SU-DHL-6 (cell line): ENCODE data around the gene DTNBP1.
"Not testable (repeated sequence)": the region's sequence is repeated elsewhere in the genome, so short reads cannot be mapped to it uniquely, and the experiment has no call there.

Experiments used
- H2AFZ ChIP-seq: fragments of 200-600 bp; sonication (generic); 2 replicates; pipeline ENCODE4 v1.6.1; 2014; ENCODE audit warnings: low read depth, mild to moderate bottlenecking, moderate library complexity, mixed read lengths, antibody characterized with exemption, low read length; ENCODE audit not compliant: severe bottlenecking
- H3F3A ChIP-seq: fragments of 200-600 bp; shearing (Covaris generic); 2 replicates; pipeline ENCODE4 v1.6.0; 2016; ENCODE audit warnings: antibody characterized with exemption, mild to moderate bottlenecking; ENCODE audit not compliant: insufficient read depth
- H3K27ac ChIP-seq: fragments of 200-600 bp; sonication (generic); 2 replicates; pipeline ENCODE4 v1.5.1; 2016; ENCODE audit warnings: low read depth, mild to moderate bottlenecking, low read length, moderate library complexity, mixed read lengths
- H3K27me3 ChIP-seq: fragments of 200-600 bp; sonication (generic), shearing (Covaris generic); 2 replicates; pipeline ENCODE4 v1.6.0; 2014; ENCODE audit warnings: mild to moderate bottlenecking, low read length
- H3K36me3 ChIP-seq: fragments of 200-600 bp; sonication (generic); 2 replicates; pipeline ENCODE4 v1.6.1; 2014; ENCODE audit warnings: mild to moderate bottlenecking, low read length, mixed read lengths
- H3K4me2 ChIP-seq: fragments of 300-600, 200-600 bp; shearing (Covaris generic), sonication (generic); 2 replicates; pipeline ENCODE4 v1.6.0; 2014; ENCODE audit warnings: low read length, low read depth, mild to moderate bottlenecking; ENCODE audit not compliant: poor library complexity, severe bottlenecking
- H3K4me3 ChIP-seq: fragments of 200-600 bp; sonication (generic); 2 replicates; pipeline ENCODE4 v1.5.1; 2014; ENCODE audit warnings: antibody characterized with exemption, low read length, mild to moderate bottlenecking, mixed read lengths; ENCODE audit not compliant: insufficient read depth, poor library complexity, severe bottlenecking
- H3K79me2 ChIP-seq: fragments of 200-600 bp; sonication (generic); 2 replicates; pipeline ENCODE4 v1.6.1; 2014; ENCODE audit warnings: mild to moderate bottlenecking, low read length, moderate library complexity; ENCODE audit not compliant: insufficient read depth
- H3K9ac ChIP-seq: fragments of 200-600 bp; sonication (generic); 2 replicates; pipeline ENCODE4 v1.7.0; 2014; ENCODE audit warnings: mild to moderate bottlenecking, low read length
- H3K9me2 ChIP-seq: fragments of 200-600 bp; sonication (generic); replicated peaks from 2 replicates; pipeline ENCODE4 v1.6.1; 2014; ENCODE audit warnings: low read length; ENCODE audit not compliant: insufficient read depth
- H3K9me3 ChIP-seq: fragments of 200-600 bp; sonication (generic); 2 replicates; pipeline ENCODE4 v1.6.1; 2014; ENCODE audit warnings: low read length, mixed read lengths; ENCODE audit not compliant: insufficient read depth
- H4K20me1 ChIP-seq: fragments of 200-600 bp; sonication (generic); 2 replicates; pipeline ENCODE4 v1.6.1; 2014; ENCODE audit warnings: low read depth, mild to moderate bottlenecking, antibody characterized with exemption, low read length, moderate library complexity, mixed read lengths
- CTCF ChIP-seq: fragments of 200-600 bp; sonication (generic); IDR thresholded peaks from one replicate; pipeline ENCODE4 v1.5.1; 2017; ENCODE audit warnings: antibody characterized with exemption, mild to moderate bottlenecking, low read length, moderate library complexity; ENCODE audit not compliant: insufficient read depth, poor library complexity, severe bottlenecking
- EZH2phosphoT487 ChIP-seq: fragments of 200-600 bp; sonication (generic), shearing (Covaris generic); conservative IDR thresholded peaks from 2 replicates; pipeline ENCODE4 v1.6.1; 2018; ENCODE audit warnings: mild to moderate bottlenecking, antibody characterized with exemption, low read length, moderate library complexity, mixed read lengths

Gene DTNBP1

GRCh38 chr6:15656145-15656544 is 6.7 kb downstream of the DTNBP1 start:
- peak overlapping the region; percentile 94 for H3K4me2 ChIP-seq
- H3K4me3 ChIP-seq = no peak overlapping the region
- H3K9me2 ChIP-seq = no peaks in the 10 kb centered on the region
- no peak overlapping the region for H3K27ac ChIP-seq
- peaks cover 37% of the 10 kb centered on the region for H3F3A ChIP-seq
- peaks cover 53% of the 10 kb centered on the region for H4K20me1 ChIP-seq
- peaks cover 100% of the 10 kb centered on the region for H3K79me2 ChIP-seq
- H3K9ac ChIP-seq = no peak overlapping the region
- H2AFZ ChIP-seq = no peak overlapping the region
- H3K27me3 ChIP-seq = no peaks in the 10 kb centered on the region
- H3K36me3 ChIP-seq = peaks cover 20% of the 10 kb centered on the region
- TF ChIP-seq CTCF (no peak), EZH2phosphoT487 (no peak)
- H3K9me3 ChIP-seq = no peaks in the 10 kb centered on the region

GRCh38 chr6:15654250-15654649 is 8.6 kb downstream of the DTNBP1 start:
- no peak overlapping the region for H3K4me3 ChIP-seq
- H3K9ac ChIP-seq = no peak overlapping the region
- H3K9me3 ChIP-seq = no peaks in the 10 kb centered on the region
- H3K79me2 ChIP-seq = peaks cover 91% of the 10 kb centered on the region
- peaks cover 29% of the 10 kb centered on the region for H3K36me3 ChIP-seq
- H3K27me3 ChIP-seq = no peaks in the 10 kb centered on the region
- TF ChIP-seq EZH2phosphoT487 (no peak), CTCF (no peak)
- H2AFZ ChIP-seq = no peak overlapping the region
- H3K4me2 ChIP-seq = peak overlapping the region; percentile 19
- peaks cover 34% of the 10 kb centered on the region for H3F3A ChIP-seq
- no peaks in the 10 kb centered on the region for H3K9me2 ChIP-seq
- peaks cover 52% of the 10 kb centered on the region for H4K20me1 ChIP-seq
- no peak overlapping the region; the same call in 1 of the 2 replicates for H3K27ac ChIP-seq

GRCh38 chr6:15653581-15653980 is 9.2 kb downstream of the DTNBP1 start:
- H3K4me3 ChIP-seq = no peak overlapping the region
- H3K36me3 ChIP-seq = peaks cover 36% of the 10 kb centered on the region
- no peaks in the 10 kb centered on the region for H3K9me2 ChIP-seq
- H3K27ac ChIP-seq = no peak overlapping the region; the same call in 1 of the 2 replicates
- H3K79me2 ChIP-seq = peaks cover 91% of the 10 kb centered on the region
- peaks cover 33% of the 10 kb centered on the region for H3F3A ChIP-seq
- H3K9me3 ChIP-seq = no peaks in the 10 kb centered on the region
- H3K27me3 ChIP-seq = no peaks in the 10 kb centered on the region
- no peak overlapping the region for H2AFZ ChIP-seq
- peaks cover 59% of the 10 kb centered on the region for H4K20me1 ChIP-seq
- H3K4me2 ChIP-seq = peak overlapping the region; percentile 19
- TF ChIP-seq CTCF (no peak), EZH2phosphoT487 (no peak)
- H3K9ac ChIP-seq = no peak overlapping the region

- not testable (repeated sequence) for H3K4me2 ChIP-seq, H3K27ac ChIP-seq, H3K9me2 ChIP-seq, H3K27me3 ChIP-seq, H2AFZ ChIP-seq, H3K4me3 ChIP-seq, H3K9me3 ChIP-seq, H3K9ac ChIP-seq
- H3K36me3 ChIP-seq = peaks cover 64% of the 10 kb centered on the region
- peaks cover 90% of the 10 kb centered on the region for H3K79me2 ChIP-seq
- H3F3A ChIP-seq = peaks cover 24% of the 10 kb centered on the region; the same call in 1 of the 2 replicates
- peaks cover 49% of the 10 kb centered on the region for H4K20me1 ChIP-seq
These were observed 12.7 kb downstream of the DTNBP1 start for GRCh38 chr6:15650004-15650559.
